Measurements from ENCODE around the gene SLC37A1.

The SLC37A1 gene

DNA sequence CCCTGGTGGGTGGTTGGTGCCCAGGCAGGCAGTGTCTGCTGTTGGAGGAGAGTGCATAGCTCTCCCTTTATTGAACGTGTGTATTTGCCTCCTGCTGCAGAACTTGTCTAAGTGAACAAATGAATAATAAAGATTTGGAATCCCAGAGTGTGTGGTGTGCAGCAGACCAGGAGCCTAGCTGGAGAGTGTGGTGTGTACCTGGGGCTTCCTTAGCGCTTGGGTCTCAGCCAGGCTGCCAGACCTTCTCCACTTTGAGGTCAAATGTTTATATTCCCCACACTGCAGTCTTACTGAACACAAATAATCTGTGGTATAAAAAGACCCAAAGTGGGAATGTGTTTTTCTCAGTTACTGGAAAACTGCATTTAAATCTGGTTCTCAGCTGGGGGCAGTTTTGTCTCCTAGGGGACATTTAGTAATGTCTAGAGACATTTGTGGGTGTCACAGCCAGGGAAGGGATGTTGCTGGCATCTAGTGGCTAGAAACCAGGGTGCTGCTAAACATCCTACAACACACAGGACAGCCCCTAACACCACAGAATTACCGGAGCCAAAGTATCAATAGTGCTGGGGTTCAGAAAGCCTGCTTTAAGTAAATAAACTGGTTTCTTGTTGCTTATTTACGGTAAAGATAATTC, 23.6 kb downstream of the SLC37A1 start:
- H3K27ac Mint-ChIP-seq: peak overlapping the region in 2 of 3 experiments; percentile 28 to 62
- peaks cover 43% of the 10 kb centered on the region for H3K27me3 Mint-ChIP-seq (ENCODE audit: low read depth)

DNA sequence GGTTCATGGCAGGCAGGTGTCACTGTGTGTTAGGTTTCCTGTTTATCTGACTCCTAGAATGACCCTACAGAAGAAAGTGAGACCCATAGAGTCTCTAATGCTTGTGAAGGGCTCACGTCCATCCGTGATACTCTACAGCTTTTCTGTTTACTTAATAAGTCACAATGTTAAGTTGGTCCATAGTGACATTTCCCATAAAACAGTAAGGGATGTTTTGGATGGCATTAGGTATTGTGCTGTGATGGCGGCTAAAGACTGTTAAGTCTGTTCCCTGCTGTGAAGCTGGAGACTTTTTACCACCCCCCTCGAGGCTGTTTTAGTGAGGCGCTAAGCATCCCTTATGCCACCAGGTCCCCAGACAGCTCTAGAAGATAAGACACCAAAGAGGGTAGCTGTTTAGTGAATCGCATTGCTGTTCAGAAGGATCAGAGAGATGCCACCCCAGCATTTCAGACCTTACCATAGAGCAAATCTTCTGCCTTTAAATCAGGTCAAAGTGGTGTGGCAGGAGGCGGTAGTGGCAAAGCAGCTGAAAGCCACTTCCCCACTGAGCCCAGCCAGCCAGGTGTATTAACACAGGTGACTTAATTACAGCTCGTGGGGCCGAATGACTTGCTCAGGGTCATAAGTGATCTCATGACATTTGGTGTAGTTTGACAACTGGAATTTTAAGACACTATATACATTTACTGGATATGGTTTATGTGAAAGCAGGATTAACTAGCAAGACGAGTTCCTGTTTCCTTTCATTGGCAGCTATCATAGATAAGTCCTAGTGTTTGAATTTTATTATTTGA, 25.0 kb downstream of the SLC37A1 start:
- TF ChIP-seq, protein P1, sequence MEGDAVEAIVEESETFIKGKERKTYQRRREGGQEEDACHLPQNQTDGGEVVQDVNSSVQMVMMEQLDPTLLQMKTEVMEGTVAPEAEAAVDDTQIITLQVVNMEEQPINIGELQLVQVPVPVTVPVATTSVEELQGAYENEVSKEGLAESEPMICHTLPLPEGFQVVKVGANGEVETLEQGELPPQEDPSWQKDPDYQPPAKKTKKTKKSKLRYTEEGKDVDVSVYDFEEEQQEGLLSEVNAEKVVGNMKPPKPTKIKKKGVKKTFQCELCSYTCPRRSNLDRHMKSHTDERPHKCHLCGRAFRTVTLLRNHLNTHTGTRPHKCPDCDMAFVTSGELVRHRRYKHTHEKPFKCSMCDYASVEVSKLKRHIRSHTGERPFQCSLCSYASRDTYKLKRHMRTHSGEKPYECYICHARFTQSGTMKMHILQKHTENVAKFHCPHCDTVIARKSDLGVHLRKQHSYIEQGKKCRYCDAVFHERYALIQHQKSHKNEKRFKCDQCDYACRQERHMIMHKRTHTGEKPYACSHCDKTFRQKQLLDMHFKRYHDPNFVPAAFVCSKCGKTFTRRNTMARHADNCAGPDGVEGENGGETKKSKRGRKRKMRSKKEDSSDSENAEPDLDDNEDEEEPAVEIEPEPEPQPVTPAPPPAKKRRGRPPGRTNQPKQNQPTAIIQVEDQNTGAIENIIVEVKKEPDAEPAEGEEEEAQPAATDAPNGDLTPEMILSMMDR (IDR thresholded peaks at IDR 0.05; ENCODE audit: unreplicated experiment in 3 of 3): no peak
- Mint-ChIP-seq H3K36me3 (ENCODE audit: low read depth) (no peaks in the 10 kb centered on the region), H3K27me3 (ENCODE audit: low read depth) (peaks cover 46% of the 10 kb centered on the region), H3K27ac (no peak overlapping the region), H3K9me3 (no peaks in the 10 kb centered on the region), H3K4me3 (no peak overlapping the region), H3K4me1 (no peaks in the 10 kb centered on the region)

More for the DNA sequence above, 23.6 kb downstream of the SLC37A1 start:
- TF ChIP-seq, protein P1 (IDR thresholded peaks at IDR 0.05; ENCODE audit: unreplicated experiment in 3 of 3): peak; percentile 21 to 26 (median 23)
- H3K4me1 Mint-ChIP-seq: no peaks in the 10 kb centered on the region
- no peaks in the 10 kb centered on the region for H3K9me3 Mint-ChIP-seq
- no peak overlapping the region for H3K4me3 Mint-ChIP-seq
- H3K36me3 Mint-ChIP-seq (ENCODE audit: low read depth): no peaks in the 10 kb centered on the region

DNA sequence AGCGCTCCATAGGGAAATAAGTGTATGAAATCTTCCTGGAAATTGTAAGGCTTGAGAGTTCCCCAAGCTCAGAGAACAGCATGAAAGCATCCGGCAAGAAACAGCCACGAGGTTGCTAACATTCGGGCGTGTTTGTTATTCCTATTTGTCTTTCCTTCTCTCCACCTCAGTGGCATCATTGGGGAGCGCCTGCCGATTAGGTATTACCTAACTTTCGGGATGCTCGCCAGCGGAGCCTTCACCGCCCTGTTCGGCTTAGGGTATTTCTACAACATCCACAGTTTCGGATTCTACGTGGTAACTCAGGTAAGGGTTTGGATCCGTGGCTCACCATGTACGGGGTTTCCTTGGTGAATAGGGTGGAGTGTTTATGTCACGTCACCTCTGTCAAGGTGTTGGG, 25.7 kb downstream of the SLC37A1 start:
- Mint-ChIP-seq H3K4me1 (no peaks in the 10 kb centered on the region), H3K36me3 (ENCODE audit: low read depth) (no peaks in the 10 kb centered on the region), H3K27ac (no peak overlapping the region), H3K9me3 (no peaks in the 10 kb centered on the region), H3K4me3 (no peak overlapping the region), H3K27me3 (ENCODE audit: low read depth) (peaks cover 46% of the 10 kb centered on the region)
- TF ChIP-seq, protein P1 (IDR thresholded peaks at IDR 0.05; ENCODE audit: unreplicated experiment in 3 of 3): no peak

DNA sequence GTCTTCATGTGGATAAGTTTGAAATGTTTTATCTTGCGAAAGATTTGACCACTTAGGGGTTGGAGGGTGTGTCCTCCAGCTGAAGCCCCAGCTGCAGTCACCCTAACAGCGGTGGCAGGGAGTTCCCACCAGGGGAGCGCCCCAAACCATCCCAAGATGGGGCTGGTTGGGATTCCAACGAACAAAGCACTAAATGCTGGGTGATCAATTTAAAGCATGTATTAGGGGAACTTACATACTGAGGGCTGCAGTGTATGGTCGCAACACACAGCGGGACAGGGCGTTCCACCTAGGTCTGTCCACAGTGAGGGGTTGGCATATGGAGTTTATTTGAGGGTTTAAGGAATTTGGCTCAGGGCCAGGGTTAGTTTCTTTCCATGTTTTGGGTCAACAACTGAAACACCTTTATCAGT, 26.3 kb downstream of the SLC37A1 start:
- no peaks in the 10 kb centered on the region for H3K36me3 Mint-ChIP-seq (ENCODE audit: low read depth)
- no peaks in the 10 kb centered on the region for H3K9me3 Mint-ChIP-seq
- peaks cover 41% of the 10 kb centered on the region for H3K27me3 Mint-ChIP-seq (ENCODE audit: low read depth)
- no peak overlapping the region for H3K4me3 Mint-ChIP-seq
- H3K27ac Mint-ChIP-seq: no peak overlapping the region
- TF ChIP-seq, protein P1 (IDR thresholded peaks at IDR 0.05; ENCODE audit: unreplicated experiment in 3 of 3): peak in 1 of 3 experiments; percentile 34
- peaks cover 4% of the 10 kb centered on the region for H3K4me1 Mint-ChIP-seq

DNA sequence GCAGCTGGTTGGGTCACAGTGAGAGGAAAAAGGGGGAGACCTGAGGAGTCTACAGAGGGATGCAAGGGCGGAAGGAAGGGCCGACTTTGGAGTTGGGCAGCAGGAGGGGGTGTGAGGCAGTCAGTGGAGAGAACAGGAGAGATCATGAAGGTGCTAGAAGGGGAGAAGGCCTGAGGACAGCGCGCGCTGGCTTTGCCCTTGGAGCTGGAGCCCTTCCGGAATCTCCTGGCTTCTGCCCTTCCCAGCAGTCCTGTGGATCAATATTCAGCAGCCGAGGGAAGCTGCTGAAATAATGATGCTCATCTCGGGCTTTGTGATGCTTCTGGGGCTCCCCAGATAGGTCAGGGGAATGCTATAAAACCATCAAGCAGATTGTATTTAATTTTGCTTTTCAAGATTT, 26.7 kb downstream of the SLC37A1 start:
- Mint-ChIP-seq H3K9me3 (no peaks in the 10 kb centered on the region), H3K27me3 (ENCODE audit: low read depth) (peaks cover 36% of the 10 kb centered on the region), H3K36me3 (ENCODE audit: low read depth) (no peaks in the 10 kb centered on the region), H3K4me1 (peaks cover 4% of the 10 kb centered on the region), H3K27ac (no peak overlapping the region), H3K4me3 (no peak overlapping the region)
- TF ChIP-seq, protein P1 (IDR thresholded peaks at IDR 0.05; ENCODE audit: unreplicated experiment in 3 of 3): no peak
